IPS-11a (cell line): ENCODE measurements around the gene OR2K2.
"Not testable (repeated sequence)": the region's sequence is repeated elsewhere in the genome, so short reads cannot be mapped to it uniquely, and the experiment has no call there.

ENCODE experiments used
- H3K4me3 ChIP-seq: one replicate; pipeline ENCODE4 v1.5.1; 2013; ENCODE audit warnings: low read depth, low read length, control low read depth

Gene OR2K2

GRCh38 chr9:111330124-111330523 is at the start of gene OR2K2:
Gene OR2K2, minus strand, starts transcription at chr9:111330224. Its CDS starts 1,791 bp downstream, at chr9:111328433.
- no peak within 1 kb of the TSS for H3K4me3 ChIP-seq

- H3K4me3 ChIP-seq, result no peak overlapping the region
Measured at GRCh38 chr9:111375817-111376564, 46.0 kb upstream of the OR2K2 start.

- H3K4me3 ChIP-seq, result no peak overlapping the region
Measured at GRCh38 chr9:111375062-111375461, 45.0 kb upstream of the OR2K2 start.

GRCh38 chr9:111372297-111372696 is 42.3 kb upstream of the OR2K2 start:
- no peak overlapping the region for H3K4me3 ChIP-seq

GRCh38 chr9:111366978-111367377 is 37.0 kb upstream of the OR2K2 start:
- no peak overlapping the region for H3K4me3 ChIP-seq

GRCh38 chr9:111362526-111362925 is 32.5 kb upstream of the OR2K2 start:
- H3K4me3 ChIP-seq, result no peak overlapping the region

GRCh38 chr9:111360881-111361280 is 30.9 kb upstream of the OR2K2 start:
- H3K4me3 ChIP-seq, result no peak overlapping the region

- H3K4me3 ChIP-seq, result no peak overlapping the region
Measured at GRCh38 chr9:111356481-111357244, 26.6 kb upstream of the OR2K2 start.

- no peak overlapping the region for H3K4me3 ChIP-seq
Measured at GRCh38 chr9:111352545-111352944, 22.5 kb upstream of the OR2K2 start.

- no peak overlapping the region for H3K4me3 ChIP-seq
Measured at GRCh38 chr9:111350556-111350955, 20.5 kb upstream of the OR2K2 start.

- no peak overlapping the region for H3K4me3 ChIP-seq
Measured at GRCh38 chr9:111349766-111350165, 19.7 kb upstream of the OR2K2 start.

- no peak overlapping the region for H3K4me3 ChIP-seq
Measured at GRCh38 chr9:111348821-111349271, 18.8 kb upstream of the OR2K2 start.

- H3K4me3 ChIP-seq, result not testable (repeated sequence)
Measured at GRCh38 chr9:111334318-111334863, 4.4 kb upstream of the OR2K2 start.

- H3K4me3 ChIP-seq, result no peak overlapping the region
Measured at GRCh38 chr9:111320631-111321030, 9.4 kb downstream of the OR2K2 start.

- H3K4me3 ChIP-seq, result no peak overlapping the region
Measured at GRCh38 chr9:111316796-111317195, 13.2 kb downstream of the OR2K2 start.

GRCh38 chr9:111305914-111306313 is 24.1 kb downstream of the OR2K2 start:
- no peak overlapping the region for H3K4me3 ChIP-seq

- H3K4me3 ChIP-seq, result not testable (repeated sequence)
Measured at GRCh38 chr9:111304000-111304399, 26.0 kb downstream of the OR2K2 start.

GRCh38 chr9:111301195-111301594 is 28.8 kb downstream of the OR2K2 start:
- no peak overlapping the region for H3K4me3 ChIP-seq

- no peak overlapping the region for H3K4me3 ChIP-seq
Measured at GRCh38 chr9:111300140-111300735, 29.8 kb downstream of the OR2K2 start.

- not testable (repeated sequence) for H3K4me3 ChIP-seq
Measured at GRCh38 chr9:111299599-111299966, 30.4 kb downstream of the OR2K2 start.

GRCh38 chr9:111298731-111299598 is 31.1 kb downstream of the OR2K2 start:
- no peak overlapping the region for H3K4me3 ChIP-seq
